Heart right ventricle (tissue), 16 donors: ENCODE results near the gene HSDL1. TPM values are rescaled to one million over a fixed set of nuclear protein-coding genes. Genes with fewer than 3 reads are reported as not detected.

Source experiments
- ATAC-seq, 8 donors: fragments of 200-7000 bp; cut with Tn5 transposase; one replicate each; pipeline ENCODE4 v1.9.1; 2020; ENCODE audit warnings: mild to moderate bottlenecking in 8 of 8, moderate library complexity in 8 of 8, moderate number of reproducible peaks in 1 of 8
- DNase-seq, 2 donors: peaks; one replicate each; pipeline ENCODE4 v3.0.0-alpha.2; 2020
- H3K27ac ChIP-seq, 10 donors: fragments of 200-600 bp; sonication (generic) in 2 of 10; one replicate each; pipeline versions ENCODE4 v1.5.0 to v1.8.0; 2020 to 2022; ENCODE audit warnings: mild to moderate bottlenecking in 3 of 10
- H3K27me3 ChIP-seq, 7 donors: fragments of 200-600 bp; one replicate each; pipeline ENCODE4 v1.8.0; 2021 to 2022; ENCODE audit warnings: mild to moderate bottlenecking in 2 of 7
- H3K36me3 ChIP-seq, 9 donors: fragments of 200-600 bp; sonication (generic) in 1 of 9; one replicate each; pipeline versions ENCODE4 v1.5.0 to v1.8.0; 2020 to 2022; ENCODE audit warnings: mild to moderate bottlenecking in 2 of 9
- H3K4me1 ChIP-seq, 9 donors: fragments of 200-600 bp; sonication (generic) in 1 of 9; one replicate each; pipeline versions ENCODE4 v1.5.0 to v1.8.0; 2020 to 2022; ENCODE audit warnings: mild to moderate bottlenecking in 4 of 9
- H3K4me3 ChIP-seq, 10 donors: fragments of 200-600 bp; sonication (generic) in 2 of 10; one replicate each; pipeline versions ENCODE4 v1.5.0 to v1.8.0; 2020 to 2022; ENCODE audit warnings: mild to moderate bottlenecking in 7 of 10, moderate library complexity in 2 of 10
- H3K9me3 ChIP-seq, 11 donors: fragments of 200-600 bp in 10 of 11; sonication (generic) in 2 of 11; one replicate each; pipeline versions ENCODE4 v1.5.0 to v1.8.0; 2013 to 2022; ENCODE audit warnings: mild to moderate bottlenecking in 2 of 11, control low read depth in 1 of 11, moderate library complexity in 1 of 11
- CTCF ChIP-seq, 9 donors: fragments of 200-600 bp; sonication (generic) in 2 of 9; IDR thresholded peaks; one replicate each; pipeline versions ENCODE4 v1.5.0 to v1.8.0; 2021 to 2022; ENCODE audit warnings: antibody characterized with exemption in 9 of 9, mild to moderate bottlenecking in 5 of 9, moderate library complexity in 1 of 9
- WGBS, 2 donors: extraction: QIAGEN DNeasy Blood & Tissue Kit; methylation state at CpG; one replicate each; pipeline ENCODE4 v1.1.7; 2013; ENCODE audit warnings: inconsistent platforms in 1 of 2; 5-methylcytosine and 5-hydroxymethylcytosine counted together
- intact Hi-C, 10 donors: fragments of 100-400 bp; cut with DNase I; formaldehyde crosslinking; loops; one replicate each; pipeline versions ENCODE4 v1.11.1 to v1.14.2; 2022
- polyA plus RNA-seq, 2 donors: library from polyadenylated mRNA; stranded (reverse); fragments of 200-250 nt; gene quantifications; one replicate each; pipeline ENCODE4 v1.2.3, GENCODE V29; 2013
- total RNA-seq, 10 donors: library from RNA; stranded (reverse); fragmentation: NEBNext Ultra II Directional in 3 of 10; extraction: Animal tissue kit (Norgen Biotek cat#: 25700) in 3 of 10; gene quantifications; one replicate each; pipeline versions ENCODE4 v1.2.1 to v1.2.4, GENCODE V29; 2021 to 2023
- donor health status: Arrhythmogenic right ventricular cardiomyopathy.
- donor health status: ischemic (EF 13 %, LVEDD 7.1; RV severe dilation, severe dysfunction).
- donor health status: healthy with polysubstance abuse.
- donor health status: DM: no; HTN: yes; CAD: no.
- donor health status: DM: no; HTN: no; CAD: no.
- donor health status: ischemic (EF 25% LVEDD 6.9; RV normal size, moderate dysfunction).
- donor health status: ischemic (EF 25% LVEDD 5.7; RV mildly dilated, moderate dysfunction).
- donor health status: healthy.
- donor health status: DM: yes; HTN: yes; CAD: no.
- donor health status: Ischemic cardiomyopathy.
- donor health status: ischemic (EF 35%, LVEDD 5.7; RV mildly dilated, moderate dysfunction).
- donor health status: nonischemic (EF 11% LVEDD 7.7; RV severe dilation, severe dysfunction).
- donor health status: DM: yes; HTN: yes; CAD: no.
- donor health status: PGD.
- donor health status: ischemic (EF 29% LVEDD 5.4; RV normal size, mild dysfunction).
- donor health status: nonischemic (EF 23%, LVEDD 6.1; RV moderate dilation, normal function).

The HSDL1 gene
- total and polyA plus RNA-seq, 12 donors = 9.9 to 38.5 (median 23.0) TPM

DNA sequence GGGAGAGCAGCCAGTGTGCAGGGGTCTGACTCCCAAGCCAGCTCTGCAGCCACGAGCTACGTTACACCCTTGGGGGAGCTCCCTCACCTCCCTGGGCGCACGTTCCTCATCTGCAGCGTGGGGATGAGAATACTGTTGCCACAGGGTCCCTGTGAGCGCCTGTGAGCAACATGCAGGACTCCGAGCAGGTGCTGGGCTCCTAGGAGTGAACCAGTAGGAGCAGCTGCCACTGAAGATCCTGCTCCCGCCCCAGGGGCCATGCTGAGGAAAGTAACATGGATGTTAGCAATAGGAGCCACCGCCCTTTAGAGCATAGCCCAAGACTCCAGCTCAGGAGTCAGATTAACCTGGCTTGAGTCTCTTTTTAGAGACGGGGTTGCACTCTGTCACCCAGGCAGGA, 16.1 kb upstream of the HSDL1 start:
- intact Hi-C loops = no loop called here
- Histone ChIP-seq H3K4me1 (no peaks in the 10 kb centered on the region), H3K4me3 (no peak overlapping the region), H3K9me3 (no peaks in the 10 kb centered on the region), H3K36me3 (no peaks in the 10 kb centered on the region), H3K27me3 (peaks cover 0 to 40% (median 7%) of the 10 kb centered on the region in 7 donors), H3K27ac (no peak overlapping the region)
- ATAC-seq = peak in 1 of 8 donors; percentile 38
- 81 to 87% methylated on average over 10 of the region's 10 CpGs for WGBS, 2 donors
- DNase-seq = no peak
- no peak for TF ChIP-seq CTCF (IDR thresholded peaks at IDR 0.05)

DNA sequence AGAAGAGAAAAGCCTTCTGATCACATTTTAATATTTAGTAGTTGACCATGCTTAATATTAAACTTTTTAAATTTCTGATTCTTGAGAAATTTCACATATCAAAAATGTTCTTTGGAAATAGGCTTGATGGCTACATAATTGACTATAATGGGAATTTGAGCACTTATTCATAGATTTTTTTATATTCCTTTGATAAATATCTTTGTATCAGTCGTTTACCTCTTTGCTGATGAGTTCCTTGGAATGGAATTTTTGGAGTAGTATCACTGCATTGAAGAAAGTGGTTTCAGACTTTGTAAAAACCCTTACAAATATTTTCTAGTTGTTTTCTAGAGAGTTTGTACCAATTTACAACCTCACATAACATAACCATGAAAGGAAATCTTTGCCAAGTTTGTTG, 14.8 kb upstream of the HSDL1 start:
- intact Hi-C loops = no loop called here
- H3K27me3 ChIP-seq = peaks cover 0 to 40% (median 7%) of the 10 kb centered on the region in 7 donors
- H3K4me3 ChIP-seq = no peak overlapping the region
- H3K36me3 ChIP-seq = no peaks in the 10 kb centered on the region
- ATAC-seq = no peak
- no peak overlapping the region for H3K27ac ChIP-seq
- no peaks in the 10 kb centered on the region for H3K4me1 ChIP-seq
- DNase-seq = no peak
- TF ChIP-seq CTCF (IDR thresholded peaks at IDR 0.05) = no peak
- H3K9me3 ChIP-seq = no peaks in the 10 kb centered on the region
- WGBS, 2 donors = 59 to 69% methylated on average over 1 of the region's 1 CpG

DNA sequence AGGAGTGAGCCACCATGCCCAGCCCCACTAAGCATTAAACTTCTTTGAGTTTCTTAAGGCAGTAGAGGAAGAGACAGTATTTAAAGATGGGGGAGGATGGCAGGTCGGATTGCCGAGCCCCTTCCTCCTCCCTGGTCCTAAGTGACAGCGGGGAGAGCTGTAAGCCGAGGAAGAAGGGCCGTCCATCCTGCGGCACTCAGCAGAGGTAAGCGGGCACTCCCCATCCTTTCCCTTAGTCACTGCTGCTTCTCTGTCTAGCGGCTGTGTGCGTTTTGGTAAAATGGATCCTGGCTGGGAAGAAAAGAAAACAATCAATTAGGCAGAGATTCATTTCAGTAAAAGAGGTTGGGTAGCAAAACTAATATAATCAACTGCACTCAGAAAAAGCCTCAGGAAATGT, 14.0 kb upstream of the HSDL1 start:
- DNase-seq = no peak
- H3K27ac ChIP-seq = no peak overlapping the region
- 31 to 34% methylated on average over 9 of the region's 9 CpGs for WGBS, 2 donors
- no peak for TF ChIP-seq CTCF (IDR thresholded peaks at IDR 0.05)
- H3K4me3 ChIP-seq = no peak overlapping the region
- H3K4me1 ChIP-seq = no peaks in the 10 kb centered on the region
- peaks cover 0 to 40% (median 7%) of the 10 kb centered on the region in 7 donors for H3K27me3 ChIP-seq
- no peaks in the 10 kb centered on the region for H3K36me3 ChIP-seq
- no peak for ATAC-seq
- no peaks in the 10 kb centered on the region for H3K9me3 ChIP-seq
- intact Hi-C loops = no loop called here

- no peak overlapping the region for H3K4me3 ChIP-seq
- DNase-seq (no peak), ATAC-seq (no peak)
- H3K4me1 ChIP-seq = no peaks in the 10 kb centered on the region
- WGBS, 2 donors = 64 to 74% methylated on average over 5 of the region's 5 CpGs
- H3K9me3 ChIP-seq = no peaks in the 10 kb centered on the region
- no peaks in the 10 kb centered on the region for H3K36me3 ChIP-seq
- peak in 1 of 9 donors; percentile 20 for TF ChIP-seq CTCF (IDR thresholded peaks at IDR 0.05)
- intact Hi-C loops = no loop called here
- H3K27me3 ChIP-seq = peaks cover 0 to 40% (median 7%) of the 10 kb centered on the region in 7 donors
- no peak overlapping the region for H3K27ac ChIP-seq
These were observed 11.4 kb upstream of the HSDL1 start for GRCh38 chr16:84156342-84156784.
